H7 (cell line): Measurements from ENCODE around the gene SLC12A3. TPM values are rescaled to one million over a fixed set of nuclear protein-coding genes. Genes with fewer than 3 reads are reported as not detected.

Experiments used
- DNase-seq: peaks from one replicate; pipeline ENCODE4 v3.0.0; 2012
- H3K27me3 ChIP-seq: 2 replicates; pipeline ENCODE4 v1.6.0; 2011; ENCODE audit warnings: mild to moderate bottlenecking, low read length; ENCODE audit not compliant: control insufficient read depth, insufficient read depth
- H3K36me3 ChIP-seq: replicated peaks from 2 replicates; pipeline ENCODE4 v1.5.1; 2011; ENCODE audit warnings: low read length; ENCODE audit not compliant: control insufficient read depth, insufficient read depth
- H3K4me3 ChIP-seq: 2 replicates; pipeline ENCODE4 v1.5.1; 2011; ENCODE audit warnings: low read depth, mild to moderate bottlenecking, control low read depth, low read length, moderate library complexity; ENCODE audit not compliant: insufficient read depth
- total RNA-seq: library from RNA; depleted of rRNA; stranded (reverse); fragments of >200 nt; shearing (Covaris generic); gene quantifications from 2 replicates; pipeline ENCODE4 v1.2.3, GENCODE V29; 2014; rRNA removed

The SLC12A3 gene
- total RNA-seq, 1 experiment from 2014 or later, result not detected

- Histone ChIP-seq H3K4me3 (no peak overlapping the region), H3K27me3 (no peaks in the 10 kb centered on the region), H3K36me3 (no peaks in the 10 kb centered on the region)
- no peak for DNase-seq
Observed at GRCh38 chr16:56956756-56957155, 91.7 kb downstream of the SLC12A3 start.

- no peak for DNase-seq
- H3K27me3 ChIP-seq, result no peaks in the 10 kb centered on the region
- no peak overlapping the region for H3K4me3 ChIP-seq
- H3K36me3 ChIP-seq, result no peaks in the 10 kb centered on the region
Observed at GRCh38 chr16:56960681-56961281, 95.8 kb downstream of the SLC12A3 start.

GRCh38 chr16:56961386-56961785, 96.4 kb downstream of the SLC12A3 start:
- DNase-seq, result no peak
- no peaks in the 10 kb centered on the region for H3K27me3 ChIP-seq
- H3K36me3 ChIP-seq, result no peaks in the 10 kb centered on the region
- H3K4me3 ChIP-seq, result no peak overlapping the region

GRCh38 chr16:56961851-56962281, 96.9 kb downstream of the SLC12A3 start, which contains the start of gene CETP:
Gene CETP, plus strand, starts transcription at chr16:56961950. Its CDS starts 30 bp downstream, at chr16:56961980.
- H3K27me3 ChIP-seq, result no peaks in the 10 kb centered on the region

GRCh38 chr16:56964243-56965148, 99.5 kb downstream of the SLC12A3 start:
- peak; percentile 95 for DNase-seq
- no peak overlapping the region for H3K4me3 ChIP-seq
- H3K27me3 ChIP-seq, result no peaks in the 10 kb centered on the region
- no peaks in the 10 kb centered on the region for H3K36me3 ChIP-seq

More at GRCh38 chr16:56961851-56962281, 96.9 kb downstream of the SLC12A3 start, which contains the start of gene CETP:
- DNase-seq, result peak; percentile 35
- Histone ChIP-seq H3K36me3 (no peaks in the 10 kb centered on the region), H3K4me3 (no peak within 1 kb of the TSS)

Other genes with a start within 250 kb of the SLC12A3 start
- gene MT1E, start 239.4 kb upstream of the SLC12A3 start, total RNA-seq, result 22.3 and 35.8 TPM in 2 replicates
- 0.80 and 0.81 TPM in 2 replicates for gene MT1M, start 232.5 kb upstream of the SLC12A3 start, total RNA-seq
- 1.1 TPM in 1 of 2 replicates, not detected in the other for gene MT1A, start 226.5 kb upstream of the SLC12A3 start, total RNA-seq
- gene MT1B, start 213.3 kb upstream of the SLC12A3 start, total RNA-seq, result not detected in 2 replicates
- gene MT1F, start 207.2 kb upstream of the SLC12A3 start, total RNA-seq, result 11.8 and 13.4 TPM in 2 replicates
- 20.3 and 38.1 TPM in 2 replicates for gene MT1G, start 197.1 kb upstream of the SLC12A3 start, total RNA-seq
- gene MT1H, start 195.4 kb upstream of the SLC12A3 start, total RNA-seq, result 3.0 and 3.8 TPM in 2 replicates
- 138 and 157 TPM in 2 replicates for gene MT1X, start 182.7 kb upstream of the SLC12A3 start, total RNA-seq
- gene NUP93, start 135.1 kb upstream of the SLC12A3 start, total RNA-seq, result 133 and 144 TPM in 2 replicates
- gene HERPUD1, start 66.9 kb downstream of the SLC12A3 start, total RNA-seq, result 27.1 and 30.1 TPM in 2 replicates
- gene CETP, start 96.7 kb downstream of the SLC12A3 start, total RNA-seq, result not detected in 2 replicates
- 0.80 and 0.85 TPM in 2 replicates for gene NLRC5, start 124.3 kb downstream of the SLC12A3 start, total RNA-seq
- 19.4 and 21.1 TPM in 2 replicates for gene CPNE2, start 227.4 kb downstream of the SLC12A3 start, total RNA-seq